Gastroesophageal sphincter (tissue), 3 donors: ENCODE measurements around the gene PCARE.

Experiments
- EP300 ChIP-seq: sonication (generic); formaldehyde crosslinking; IDR thresholded peaks from one replicate; pipeline ENCODE4 v1.6.1; 2017; ENCODE audit warnings: antibody characterized with exemption, mild to moderate bottlenecking
- POLR2A ChIP-seq, 2 donors: fragments of 450-650 bp; IDR thresholded peaks; one replicate each; pipeline ENCODE4 v1.6.1; 2017; ENCODE audit warnings: antibody characterized with exemption in 2 of 2, mild to moderate bottlenecking in 2 of 2, moderate library complexity in 1 of 2
- POLR2AphosphoS5 ChIP-seq: sonication (generic); formaldehyde crosslinking; IDR thresholded peaks from one replicate; pipeline ENCODE4 v1.6.1; 2017; ENCODE audit warnings: antibody characterized with exemption
- TF ChIP-seq, protein P1 (sequence below), 4 experiments: fragments of 200-600 bp in 2 of 4; fragments of 450-650 bp in 2 of 4; sonication (generic) in 1 of 4; IDR thresholded peaks; one replicate each; pipeline ENCODE4 v1.5.1; 2017 to 2019; ENCODE audit warnings: antibody characterized with exemption in 4 of 4, mild to moderate bottlenecking in 2 of 4, moderate library complexity in 2 of 4

DNA sequence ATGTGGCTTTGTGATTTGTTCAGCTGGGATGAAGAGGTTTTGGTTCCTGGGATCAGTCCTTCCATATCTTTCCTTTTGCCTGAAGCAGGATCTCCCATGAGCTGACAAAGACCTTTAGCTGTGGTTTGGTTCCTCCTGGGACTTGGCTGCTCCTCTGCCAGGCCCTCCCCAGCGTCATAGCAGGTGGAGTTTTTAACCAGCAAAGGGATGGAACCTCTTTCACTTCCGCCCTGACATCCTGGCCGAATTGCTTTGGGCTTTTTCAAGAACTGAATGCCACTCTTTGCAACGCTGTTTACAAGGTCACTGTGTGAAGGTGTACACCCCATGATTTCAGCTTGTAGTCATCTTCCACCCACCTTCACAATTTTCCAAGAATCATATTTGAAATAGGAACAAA, 390 bp downstream of the PCARE start:
- TF ChIP-seq, protein P1, sequence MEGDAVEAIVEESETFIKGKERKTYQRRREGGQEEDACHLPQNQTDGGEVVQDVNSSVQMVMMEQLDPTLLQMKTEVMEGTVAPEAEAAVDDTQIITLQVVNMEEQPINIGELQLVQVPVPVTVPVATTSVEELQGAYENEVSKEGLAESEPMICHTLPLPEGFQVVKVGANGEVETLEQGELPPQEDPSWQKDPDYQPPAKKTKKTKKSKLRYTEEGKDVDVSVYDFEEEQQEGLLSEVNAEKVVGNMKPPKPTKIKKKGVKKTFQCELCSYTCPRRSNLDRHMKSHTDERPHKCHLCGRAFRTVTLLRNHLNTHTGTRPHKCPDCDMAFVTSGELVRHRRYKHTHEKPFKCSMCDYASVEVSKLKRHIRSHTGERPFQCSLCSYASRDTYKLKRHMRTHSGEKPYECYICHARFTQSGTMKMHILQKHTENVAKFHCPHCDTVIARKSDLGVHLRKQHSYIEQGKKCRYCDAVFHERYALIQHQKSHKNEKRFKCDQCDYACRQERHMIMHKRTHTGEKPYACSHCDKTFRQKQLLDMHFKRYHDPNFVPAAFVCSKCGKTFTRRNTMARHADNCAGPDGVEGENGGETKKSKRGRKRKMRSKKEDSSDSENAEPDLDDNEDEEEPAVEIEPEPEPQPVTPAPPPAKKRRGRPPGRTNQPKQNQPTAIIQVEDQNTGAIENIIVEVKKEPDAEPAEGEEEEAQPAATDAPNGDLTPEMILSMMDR (IDR thresholded peaks at IDR 0.05) = no peak
- TF ChIP-seq POLR2A (IDR thresholded peaks at IDR 0.05) (no peak), POLR2AphosphoS5 (no peak), EP300 (no peak)
